Measurements from ENCODE around the gene LIPG.

The LIPG gene

DNA sequence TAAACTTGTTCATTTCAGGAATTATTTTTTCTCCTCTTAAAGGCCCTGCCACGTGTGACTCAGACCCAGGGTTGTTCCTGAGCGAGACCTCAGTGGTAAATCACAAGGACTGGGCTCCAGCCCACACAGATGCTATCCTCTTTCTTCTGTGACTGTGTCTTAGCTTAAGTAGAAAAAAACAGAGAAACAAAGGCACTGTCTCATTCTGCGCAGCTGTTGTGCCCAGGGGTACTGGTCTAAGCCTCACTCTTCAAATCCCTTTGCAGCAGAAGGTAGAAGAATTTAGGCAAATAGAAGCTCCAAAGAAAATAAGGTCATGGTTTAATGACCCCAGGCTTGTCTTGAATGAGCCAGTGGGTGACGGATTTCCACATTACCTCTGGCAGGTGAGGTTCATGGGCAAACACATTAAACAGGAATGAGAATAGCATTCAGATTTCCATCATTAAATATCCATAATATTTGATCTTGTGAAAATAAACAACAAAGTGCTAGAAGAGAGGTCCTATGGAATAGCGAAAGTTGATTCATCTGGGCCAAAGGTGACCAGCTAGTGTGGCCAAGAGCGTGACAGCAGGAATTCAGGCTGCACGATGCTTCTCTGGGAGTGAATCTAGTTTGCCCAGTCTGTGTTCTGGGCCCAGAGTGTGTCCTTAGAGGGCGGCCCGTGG lies 63.3 kb downstream of the LIPG start:
- CTCF ChIA-PET: interaction anchor here (1.4 kb wide), 1 partner anchor 27 kb away, joined by 3 read pairs; no protein-coding TSS in a partner anchor
- H3K36me3 ChIP-seq (ENCODE audit: control insufficient read depth in 2 of 2, insufficient read depth in 1 of 2, low read length in 2 of 2): no peaks in the 10 kb centered on the region
- 0 out of 2 replicates have a peak, but pooled peaks cover 3% of the 10 kb centered on the region for H3K4me1 ChIP-seq (ENCODE audit: control insufficient read depth, insufficient read depth, low read length)
- H3K9me3 ChIP-seq (ENCODE audit: control insufficient read depth, insufficient read depth, low read depth, low read length): no peaks in the 10 kb centered on the region
- no peak overlapping the region for H3K27ac ChIP-seq (ENCODE audit: extremely low read depth, low read depth, low read length)
- POLR2A ChIA-PET: no interaction called here
- H3K4me3 ChIP-seq (ENCODE audit: low read depth, low read length): no peak overlapping the region
- no peak for TF ChIP-seq ZNF155 (tag by site-specific recombination; IDR thresholded peaks at IDR 0.05)
- no peak for TF ChIP-seq OSR2 (tag by site-specific recombination; IDR thresholded peaks at IDR 0.05)
- no peak for TF ChIP-seq ZNF626 (tag by site-specific recombination; IDR thresholded peaks at IDR 0.05)
- TF ChIP-seq GLI2 (tag by site-specific recombination; IDR thresholded peaks at IDR 0.05; ENCODE audit: borderline replicate concordance, low read depth): no peak
- TF ChIP-seq, protein P1, sequence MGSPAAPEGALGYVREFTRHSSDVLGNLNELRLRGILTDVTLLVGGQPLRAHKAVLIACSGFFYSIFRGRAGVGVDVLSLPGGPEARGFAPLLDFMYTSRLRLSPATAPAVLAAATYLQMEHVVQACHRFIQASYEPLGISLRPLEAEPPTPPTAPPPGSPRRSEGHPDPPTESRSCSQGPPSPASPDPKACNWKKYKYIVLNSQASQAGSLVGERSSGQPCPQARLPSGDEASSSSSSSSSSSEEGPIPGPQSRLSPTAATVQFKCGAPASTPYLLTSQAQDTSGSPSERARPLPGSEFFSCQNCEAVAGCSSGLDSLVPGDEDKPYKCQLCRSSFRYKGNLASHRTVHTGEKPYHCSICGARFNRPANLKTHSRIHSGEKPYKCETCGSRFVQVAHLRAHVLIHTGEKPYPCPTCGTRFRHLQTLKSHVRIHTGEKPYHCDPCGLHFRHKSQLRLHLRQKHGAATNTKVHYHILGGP (tag by site-specific recombination; IDR thresholded peaks at IDR 0.05): no peak
- TF ChIP-seq ZEB2 (tag by site-specific recombination; IDR thresholded peaks at IDR 0.05): no peak
- TF ChIP-seq KLF1 (tag by site-specific recombination; IDR thresholded peaks at IDR 0.05): no peak
- TF ChIP-seq, protein P2, sequence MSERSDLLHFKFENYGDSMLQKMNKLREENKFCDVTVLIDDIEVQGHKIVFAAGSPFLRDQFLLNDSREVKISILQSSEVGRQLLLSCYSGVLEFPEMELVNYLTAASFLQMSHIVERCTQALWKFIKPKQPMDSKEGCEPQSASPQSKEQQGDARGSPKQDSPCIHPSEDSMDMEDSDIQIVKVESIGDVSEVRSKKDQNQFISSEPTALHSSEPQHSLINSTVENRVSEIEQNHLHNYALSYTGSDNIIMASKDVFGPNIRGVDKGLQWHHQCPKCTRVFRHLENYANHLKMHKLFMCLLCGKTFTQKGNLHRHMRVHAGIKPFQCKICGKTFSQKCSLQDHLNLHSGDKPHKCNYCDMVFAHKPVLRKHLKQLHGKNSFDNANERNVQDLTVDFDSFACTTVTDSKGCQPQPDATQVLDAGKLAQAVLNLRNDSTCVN (tag by site-specific recombination; optimal IDR thresholded peaks at IDR 0.05): no peak
- no peak for TF ChIP-seq EGR2 (tag by site-specific recombination; IDR thresholded peaks at IDR 0.05; ENCODE audit: low read depth)
- TF ChIP-seq ZBTB48 (tag by site-specific recombination; IDR thresholded peaks at IDR 0.05): no peak
- no peak for TF ChIP-seq ZNF610 (tag by site-specific recombination; IDR thresholded peaks at IDR 0.05; ENCODE audit: borderline replicate concordance)
- no peak for TF ChIP-seq YY2 (tag by site-specific recombination; IDR thresholded peaks at IDR 0.05)

DNA sequence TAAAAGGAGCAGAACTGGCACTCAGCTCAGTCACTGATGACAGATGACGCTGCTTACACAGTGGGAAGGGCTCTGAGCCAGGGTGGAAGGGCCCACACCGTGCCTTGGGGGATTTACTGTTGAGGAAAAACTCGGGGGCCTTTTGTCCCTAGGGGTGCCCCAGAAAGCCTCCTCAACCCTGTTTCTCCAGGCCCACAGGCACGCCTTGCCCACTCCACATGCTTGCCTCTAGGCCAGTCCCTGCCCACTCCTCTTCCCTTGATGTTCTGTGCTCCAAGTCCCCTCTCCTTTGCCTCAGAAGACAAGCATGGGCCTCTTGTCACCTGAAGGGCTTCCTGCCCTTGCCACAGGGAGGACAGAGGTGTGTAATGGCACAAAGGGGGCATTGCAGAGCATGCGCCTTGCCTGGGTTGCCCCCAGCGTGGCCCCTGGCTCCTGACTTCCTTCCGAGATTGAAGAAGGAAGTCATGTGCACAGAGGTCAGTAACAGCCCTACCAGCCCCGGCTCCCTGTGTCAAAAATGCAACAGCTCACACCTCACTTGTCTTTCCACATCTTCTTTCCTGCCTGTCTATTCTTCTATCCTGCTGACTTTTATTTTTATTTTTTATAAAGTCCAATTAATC lies 65.1 kb downstream of the LIPG start:
- ChIA-PET CTCF (interaction anchor here (0.7 kb wide), 1 partner anchor 167 kb away, joined by 3 read pairs; no protein-coding TSS in a partner anchor), POLR2A (interaction anchor here (0.6 kb wide), 1 partner anchor 32 kb away, joined by 3 read pairs; no protein-coding TSS in a partner anchor)
- H3K36me3 ChIP-seq (ENCODE audit: control insufficient read depth in 2 of 2, insufficient read depth in 1 of 2, low read length in 2 of 2): no peaks in the 10 kb centered on the region
- TF ChIP-seq ZEB2 (tag by site-specific recombination; IDR thresholded peaks at IDR 0.05): no peak
- no peak for TF ChIP-seq ZNF701 (tag by site-specific recombination; IDR thresholded peaks at IDR 0.05)
- no peak for TF ChIP-seq SETDB1 (IDR thresholded peaks at IDR 0.05; ENCODE audit: insufficient read length, low read length)
- TF ChIP-seq ZNF24 (tag by site-specific recombination; IDR thresholded peaks at IDR 0.05): no peak
- TF ChIP-seq ZNF747 (tag by site-specific recombination; IDR thresholded peaks at IDR 0.05): no peak
- TF ChIP-seq, protein P3, sequence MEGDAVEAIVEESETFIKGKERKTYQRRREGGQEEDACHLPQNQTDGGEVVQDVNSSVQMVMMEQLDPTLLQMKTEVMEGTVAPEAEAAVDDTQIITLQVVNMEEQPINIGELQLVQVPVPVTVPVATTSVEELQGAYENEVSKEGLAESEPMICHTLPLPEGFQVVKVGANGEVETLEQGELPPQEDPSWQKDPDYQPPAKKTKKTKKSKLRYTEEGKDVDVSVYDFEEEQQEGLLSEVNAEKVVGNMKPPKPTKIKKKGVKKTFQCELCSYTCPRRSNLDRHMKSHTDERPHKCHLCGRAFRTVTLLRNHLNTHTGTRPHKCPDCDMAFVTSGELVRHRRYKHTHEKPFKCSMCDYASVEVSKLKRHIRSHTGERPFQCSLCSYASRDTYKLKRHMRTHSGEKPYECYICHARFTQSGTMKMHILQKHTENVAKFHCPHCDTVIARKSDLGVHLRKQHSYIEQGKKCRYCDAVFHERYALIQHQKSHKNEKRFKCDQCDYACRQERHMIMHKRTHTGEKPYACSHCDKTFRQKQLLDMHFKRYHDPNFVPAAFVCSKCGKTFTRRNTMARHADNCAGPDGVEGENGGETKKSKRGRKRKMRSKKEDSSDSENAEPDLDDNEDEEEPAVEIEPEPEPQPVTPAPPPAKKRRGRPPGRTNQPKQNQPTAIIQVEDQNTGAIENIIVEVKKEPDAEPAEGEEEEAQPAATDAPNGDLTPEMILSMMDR (tag by site-specific recombination; IDR thresholded peaks at IDR 0.05): no peak
- no peak for TF ChIP-seq MYNN (tag by site-specific recombination; IDR thresholded peaks at IDR 0.05; ENCODE audit: borderline replicate concordance)
- TF ChIP-seq ZNF394 (tag by site-specific recombination; IDR thresholded peaks at IDR 0.05; ENCODE audit: borderline replicate concordance): no peak
- H3K9me3 ChIP-seq (ENCODE audit: control insufficient read depth, insufficient read depth, low read depth, low read length): no peaks in the 10 kb centered on the region
- no peak overlapping the region for H3K4me3 ChIP-seq (ENCODE audit: low read depth, low read length)
- no peaks in the 10 kb centered on the region for H3K4me1 ChIP-seq (ENCODE audit: control insufficient read depth, insufficient read depth, low read length)
- no peak overlapping the region for H3K27ac ChIP-seq (ENCODE audit: extremely low read depth, low read depth, low read length)
